Prostate gland (tissue), 2 donors: ENCODE measurements around the gene ALDH7A1.

ENCODE experiments used
- CTCF ChIP-seq, 4 experiments: fragments of 200-600 bp in 2 of 4; fragments of 450-650 bp in 2 of 4; sonication (generic) in 2 of 4; IDR thresholded peaks; 1 replicate in 3 of 4; 2 replicates in 1 of 4; pipeline ENCODE4 v1.5.1; 2016 to 2019; ENCODE audit warnings: antibody characterized with exemption in 4 of 4, mild to moderate bottlenecking in 2 of 4, moderate library complexity in 2 of 4
- POLR2A ChIP-seq: fragments of 450-650 bp; IDR thresholded peaks from one replicate; pipeline ENCODE4 v1.6.1; 2016; ENCODE audit warnings: antibody characterized with exemption, mild to moderate bottlenecking
- POLR2AphosphoS5 ChIP-seq: sonication (generic); formaldehyde crosslinking; IDR thresholded peaks from one replicate; pipeline ENCODE4 v1.6.1; 2017; ENCODE audit warnings: antibody characterized with exemption

- TF ChIP-seq CTCF (IDR thresholded peaks at IDR 0.05) (no peak), POLR2AphosphoS5 (no peak), POLR2A (no peak)
Observed at GRCh38 chr5:126514131-126514557, 80.9 kb downstream of the ALDH7A1 start.
